A549 (cell line): ENCODE data around the gene ZBTB2. TPM values are rescaled to one million over a fixed set of nuclear protein-coding genes. Genes with fewer than 3 reads are reported as not detected.

Experiments used
- ATAC-seq, 2 experiments: fragments of 200-7000 bp in 1 of 2; fragments of >200 bp in 1 of 2; cut with Nextera tagmentation in 1 of 2; cut with Tn5 transposase in 1 of 2; 3 replicates each; pipeline versions ENCODE4 v1.8.0 to v1.9.1; 2018 to 2020; ENCODE audit warnings: mild to moderate bottlenecking in 1 of 2, moderate library complexity in 1 of 2
- CTCF ChIA-PET: fragments of 300-600 bp; sonication (Branson Sonifier 250); formaldehyde crosslinking; extraction: SDS; loops from one replicate; lab custom pipeline; 2021; ENCODE audit warnings: antibody characterized with exemption, inconsistent platforms; lab: Yijun Ruan, JAX
- POLR2A ChIA-PET: fragments of 350-600 bp; formaldehyde crosslinking; extraction: SDS; loops from one replicate; lab custom pipeline; 2021; ENCODE audit warnings: antibody characterized with exemption, inconsistent platforms; lab: Yijun Ruan, JAX
- DNase-seq, 2 experiments: peaks; one replicate each; pipeline versions ENCODE4 v3.0.0 to v3.0.0-alpha.2; 2011 to 2016; ENCODE audit warnings: low read depth in 1 of 2, low spot score in 1 of 2
- FAIRE-seq: peaks from 2 replicates; lab custom pipeline; 2011; peaks lifted over from hg19 to GRCh38; lab: Jason Lieb, UNC
- H3K27ac ChIP-seq, 2 experiments: fragments of >200 bp; sonication (Bioruptor Twin); formaldehyde crosslinking; 3 replicates each; pipeline ENCODE4 v1.5.1; 2016 to 2017
- H3K4me1 ChIP-seq: fragments of >200 bp; sonication (Bioruptor Twin); formaldehyde crosslinking; 3 replicates; pipeline ENCODE4 v1.6.1; 2016
- H3K4me2 ChIP-seq: fragments of >200 bp; sonication (Bioruptor Twin); formaldehyde crosslinking; 3 replicates; pipeline ENCODE4 v1.6.1; 2016
- H3K4me3 ChIP-seq: fragments of >200 bp; sonication (Bioruptor Twin); formaldehyde crosslinking; 3 replicates; pipeline ENCODE4 v1.5.1; 2016
- H3K9me3 ChIP-seq: fragments of >200 bp; sonication (Bioruptor Twin); formaldehyde crosslinking; 3 replicates; pipeline ENCODE4 v1.6.1; 2016
- ATOH8 ChIP-seq: fragments of 250-450 bp; sonication (Bioruptor Pico); IDR thresholded peaks from 2 replicates; pipeline ENCODE4 v1.5.0; 2020; ENCODE audit warnings: low read depth, mild to moderate bottlenecking, moderate library complexity
- BHLHE40 ChIP-seq: IDR thresholded peaks from 2 replicates; pipeline ENCODE4 v1.6.1; 2012; ENCODE audit warnings: low read depth, low read length, inconsistent platforms
- CBX2 ChIP-seq: fragments of 200-600 bp; sonication (generic); IDR thresholded peaks from 2 replicates; pipeline ENCODE4 v1.6.1; 2016; ENCODE audit warnings: low read depth, mild to moderate bottlenecking, borderline replicate concordance
- CEBPB ChIP-seq, 2 experiments: fragments of >200 bp in 1 of 2; sonication (Bioruptor Twin) in 1 of 2; formaldehyde crosslinking in 1 of 2; IDR thresholded peaks; 2 replicates each; pipeline ENCODE4 v1.6.1; 2012 to 2016
- E2F6 ChIP-seq: IDR thresholded peaks from 2 replicates; pipeline ENCODE4 v1.6.1; 2012; ENCODE audit warnings: low read depth, borderline replicate concordance
- FOXS1 ChIP-seq: fragments of 250-450 bp; sonication (Bioruptor Pico); IDR thresholded peaks from 2 replicates; pipeline ENCODE4 v1.5.0; 2020; ENCODE audit warnings: mild to moderate bottlenecking, moderate library complexity
- GATA3 ChIP-seq: IDR thresholded peaks from 2 replicates; pipeline ENCODE4 v1.6.1; 2012; ENCODE audit warnings: borderline replicate concordance
- HDAC2 ChIP-seq: fragments of 200-600 bp; sonication (generic); IDR thresholded peaks from 2 replicates; pipeline ENCODE4 v1.6.1; 2016
- HES2 ChIP-seq: fragments of >200 bp; sonication (Bioruptor Twin); formaldehyde crosslinking; IDR thresholded peaks from 2 replicates; pipeline ENCODE4 v1.6.1; 2016
- HMGXB4 ChIP-seq: fragments of 250-450 bp; sonication (Bioruptor Pico); IDR thresholded peaks from 2 replicates; pipeline ENCODE4 v1.5.0; 2021; ENCODE audit warnings: mild to moderate bottlenecking, moderate library complexity, borderline replicate concordance
- HOXB13 ChIP-seq: fragments of 250-450 bp; sonication (Bioruptor Pico); IDR thresholded peaks from 2 replicates; pipeline ENCODE4 v1.5.0; 2020; ENCODE audit warnings: low read depth, mild to moderate bottlenecking, moderate library complexity
- JUNB ChIP-seq: fragments of >200 bp; sonication (Bioruptor Twin); formaldehyde crosslinking; IDR thresholded peaks from 2 replicates; pipeline ENCODE4 v1.6.1; 2016
- MAFK ChIP-seq: fragments of 450-650 bp; IDR thresholded peaks from 2 replicates; pipeline ENCODE4 v1.6.1; 2014; ENCODE audit not compliant: partially characterized antibody
- MAX ChIP-seq: IDR thresholded peaks from 2 replicates; pipeline ENCODE4 v1.6.1; 2012
- MYC ChIP-seq: IDR thresholded peaks from 2 replicates; pipeline ENCODE4 v1.6.1; 2012; ENCODE audit warnings: mild to moderate bottlenecking, inconsistent platforms, low read length, improper control_type of control experiment, borderline replicate concordance
- POLR2A ChIP-seq: IDR thresholded peaks from 2 replicates; pipeline ENCODE4 v1.6.1; 2012; ENCODE audit warnings: mild to moderate bottlenecking, low read length
- RAD21 ChIP-seq, 2 experiments: fragments of >200 bp in 1 of 2; sonication (Bioruptor Twin) in 1 of 2; formaldehyde crosslinking in 1 of 2; IDR thresholded peaks in 1 of 2; conservative IDR thresholded peaks in 1 of 2; 2 replicates in 1 of 2; 3 replicates in 1 of 2; pipeline ENCODE4 v1.6.1; 2012 to 2018; ENCODE audit warnings: inconsistent platforms in 1 of 2
- RARB ChIP-seq: fragments of 250-450 bp; sonication (Bioruptor Pico); IDR thresholded peaks from 2 replicates; pipeline ENCODE4 v1.8.0; 2021; ENCODE audit warnings: mild to moderate bottlenecking, moderate library complexity
- RFX5 ChIP-seq: fragments of 450-650 bp; IDR thresholded peaks from 2 replicates; pipeline ENCODE4 v1.7.1; 2014; ENCODE audit warnings: antibody characterized with exemption, mild to moderate bottlenecking, moderate library complexity
- SREBF2 ChIP-seq: fragments of 450-650 bp; IDR thresholded peaks from 2 replicates; pipeline ENCODE4 v1.6.1; 2014; ENCODE audit warnings: mild to moderate bottlenecking, moderate library complexity
- USF2 ChIP-seq: fragments of 450-650 bp; IDR thresholded peaks from 2 replicates; pipeline ENCODE4 v1.6.1; 2014; ENCODE audit warnings: antibody characterized with exemption
- WGBS: methylation state at CpG from one replicate; pipeline ENCODE4 v1.1.6; 2017; ENCODE audit errors: missing lambda C conversion rate; 5-methylcytosine and 5-hydroxymethylcytosine counted together
- polyA plus RNA-seq, 4 experiments: library from polyadenylated mRNA; depleted of rRNA in 3 of 4; stranded (reverse); fragments of >200 nt; fragmentation: RNase III in 1 of 4; extraction: RNeasy Plus Mini Kit Qiagen cat#74134 plus additional on column Dnase treatment in 1 of 4; gene quantifications; 2 replicates in 3 of 4; 3 replicates in 1 of 4; pipeline ENCODE4 v1.2.3, GENCODE V29; 2011 to 2017

Gene ZBTB2
- polyA plus RNA-seq, 2 of the 4 experiments (the other 2 are of a cell fraction), result 10.8 to 17.3 TPM

- Histone ChIP-seq H3K4me1 (peaks cover 4% of the 10 kb centered on the region; the same call in 2 of the 3 replicates), H3K9me3 (no peaks in the 10 kb centered on the region), H3K4me2 (no peak overlapping the region), H3K4me3 (no peak overlapping the region), H3K27ac (no peak overlapping the region)
- no peak for FAIRE-seq
- 93% methylated on average over 14 of the region's 14 CpGs for WGBS
- peak in 1 of 2 experiments; percentile 40; a peak in 3 of 6 replicates for ATAC-seq
- ChIA-PET CTCF (interaction anchor here (1.2 kb wide), 1 partner anchor 13 kb away, joined by 3 read pairs; no protein-coding TSS in a partner anchor), POLR2A (interaction anchor here (1.0 kb wide), 1 partner anchor 10 kb away, joined by 3 read pairs; no protein-coding TSS in a partner anchor)
- TF ChIP-seq POLR2A, result no peak
- TF ChIP-seq RARB, result no peak
- no peak for TF ChIP-seq USF2
- TF ChIP-seq CBX2, result no peak
- no peak for TF ChIP-seq BHLHE40
- DNase-seq, result no peak
Measured at GRCh38 chr6:151379933-151380847, 11.2 kb downstream of the ZBTB2 start.

GRCh38 chr6:151377095-151377494 lies 14.3 kb downstream of the ZBTB2 start:
- Histone ChIP-seq H3K4me3 (no peak overlapping the region), H3K4me2 (no peak overlapping the region), H3K4me1 (peaks cover 16% of the 10 kb centered on the region; the same call in 2 of the 3 replicates)
- WGBS, result 61% methylated on average over 3 of the region's 3 CpGs
- ChIA-PET POLR2A (interaction anchor here (0.7 kb wide), 1 partner anchor 76 kb away, joined by 3 read pairs; no protein-coding TSS in a partner anchor), CTCF (interaction anchor here (0.7 kb wide), 1 partner anchor 448 kb away, joined by 5 read pairs; no protein-coding TSS in a partner anchor)
- FAIRE-seq (no peak), DNase-seq (no peak)
- TF ChIP-seq RAD21 (conservative IDR thresholded peaks at IDR 0.05 in 1 of 2, IDR thresholded peaks at IDR 0.05 in 1 of 2), result no peak
- no peak for TF ChIP-seq GATA3
- TF ChIP-seq RFX5, result no peak
- no peak for TF ChIP-seq CEBPB (IDR thresholded peaks at IDR 0.05)
- no peak for TF ChIP-seq MAFK
- no peak for TF ChIP-seq HES2
- TF ChIP-seq ATOH8 (CRISPR knock-in tag), result no peak
- no peak for TF ChIP-seq MAX
- no peak for TF ChIP-seq E2F6
- no peak for TF ChIP-seq JUNB
- TF ChIP-seq SREBF2, result no peak
- no peak for TF ChIP-seq HDAC2
- TF ChIP-seq, all 56 proteins: peak for 0
- Histone ChIP-seq H3K9me3 (no peaks in the 10 kb centered on the region), H3K27ac (no peak overlapping the region)
- ATAC-seq, result no peak

- DNase-seq (no peak), ATAC-seq (0 out of 6 replicates have a peak, but pooled peaks have one; percentile 25 to 38), FAIRE-seq (no peak)
- ChIA-PET POLR2A (no interaction called here), CTCF (no interaction called here)
- Histone ChIP-seq H3K4me1 (peaks cover 16% of the 10 kb centered on the region; the same call in 2 of the 3 replicates), H3K9me3 (no peaks in the 10 kb centered on the region), H3K4me2 (no peak overlapping the region), H3K27ac (no peak overlapping the region), H3K4me3 (no peak overlapping the region)
- 96% methylated on average over 1 of the region's 1 CpG for WGBS
- TF ChIP-seq FOXS1 (CRISPR knock-in tag) (no peak), CEBPB (IDR thresholded peaks at IDR 0.05) (no peak), RAD21 (conservative IDR thresholded peaks at IDR 0.05 in 1 of 2, IDR thresholded peaks at IDR 0.05 in 1 of 2) (no peak), MYC (no peak), HMGXB4 (CRISPR knock-in tag) (no peak), HOXB13 (CRISPR knock-in tag) (no peak), MAX (no peak), E2F6 (no peak), JUNB (no peak)
Measured at GRCh38 chr6:151376440-151376839, 14.9 kb downstream of the ZBTB2 start.
